GM12865 (cell line): Measurements from ENCODE around the gene GABBR2.

ENCODE experiments used
- DNase-seq: peaks from one replicate; pipeline ENCODE4 v3.0.0; 2010; ENCODE audit warnings: low read depth
- H3K4me3 ChIP-seq: 2 replicates; pipeline ENCODE4 v1.5.1; 2011; ENCODE audit warnings: mild to moderate bottlenecking, low read depth, low read length, control low read depth
- TF ChIP-seq, protein P1 (sequence below): IDR thresholded peaks from 2 replicates; pipeline ENCODE4 v1.5.1; 2011; ENCODE audit warnings: low read length, control low read depth, low read depth, inconsistent platforms; ENCODE audit not compliant: insufficient read depth; ENCODE audit errors: missing control alignments

Gene GABBR2

DNA sequence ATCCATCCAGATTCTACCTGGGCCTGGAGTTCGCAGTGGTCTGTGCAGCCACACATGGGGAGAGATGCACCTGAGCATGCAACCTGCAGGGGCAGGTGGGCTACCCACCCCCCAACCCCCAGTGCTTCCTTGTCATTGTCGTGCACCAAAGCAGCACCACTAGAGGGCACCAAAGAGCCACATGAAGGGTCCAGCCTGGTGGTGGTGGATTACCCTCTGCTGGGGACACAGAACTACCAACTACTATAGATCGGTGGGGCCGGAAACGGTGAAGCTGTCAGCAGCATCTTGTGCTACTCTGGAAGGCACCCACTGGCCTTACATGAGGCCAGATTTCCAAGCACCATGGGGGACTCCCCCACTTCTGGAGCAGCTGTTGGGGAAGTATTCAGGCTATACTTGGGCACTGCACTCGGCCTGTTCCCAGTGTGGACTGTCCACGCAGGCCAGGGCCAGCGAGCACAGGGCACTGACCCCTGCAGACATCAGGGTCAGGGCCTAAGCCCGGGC, 393.1 kb downstream of the GABBR2 start:
- H3K4me3 ChIP-seq: no peak overlapping the region
- DNase-seq: peak; percentile 84
- TF ChIP-seq, protein P1, sequence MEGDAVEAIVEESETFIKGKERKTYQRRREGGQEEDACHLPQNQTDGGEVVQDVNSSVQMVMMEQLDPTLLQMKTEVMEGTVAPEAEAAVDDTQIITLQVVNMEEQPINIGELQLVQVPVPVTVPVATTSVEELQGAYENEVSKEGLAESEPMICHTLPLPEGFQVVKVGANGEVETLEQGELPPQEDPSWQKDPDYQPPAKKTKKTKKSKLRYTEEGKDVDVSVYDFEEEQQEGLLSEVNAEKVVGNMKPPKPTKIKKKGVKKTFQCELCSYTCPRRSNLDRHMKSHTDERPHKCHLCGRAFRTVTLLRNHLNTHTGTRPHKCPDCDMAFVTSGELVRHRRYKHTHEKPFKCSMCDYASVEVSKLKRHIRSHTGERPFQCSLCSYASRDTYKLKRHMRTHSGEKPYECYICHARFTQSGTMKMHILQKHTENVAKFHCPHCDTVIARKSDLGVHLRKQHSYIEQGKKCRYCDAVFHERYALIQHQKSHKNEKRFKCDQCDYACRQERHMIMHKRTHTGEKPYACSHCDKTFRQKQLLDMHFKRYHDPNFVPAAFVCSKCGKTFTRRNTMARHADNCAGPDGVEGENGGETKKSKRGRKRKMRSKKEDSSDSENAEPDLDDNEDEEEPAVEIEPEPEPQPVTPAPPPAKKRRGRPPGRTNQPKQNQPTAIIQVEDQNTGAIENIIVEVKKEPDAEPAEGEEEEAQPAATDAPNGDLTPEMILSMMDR: peak; percentile 94

DNA sequence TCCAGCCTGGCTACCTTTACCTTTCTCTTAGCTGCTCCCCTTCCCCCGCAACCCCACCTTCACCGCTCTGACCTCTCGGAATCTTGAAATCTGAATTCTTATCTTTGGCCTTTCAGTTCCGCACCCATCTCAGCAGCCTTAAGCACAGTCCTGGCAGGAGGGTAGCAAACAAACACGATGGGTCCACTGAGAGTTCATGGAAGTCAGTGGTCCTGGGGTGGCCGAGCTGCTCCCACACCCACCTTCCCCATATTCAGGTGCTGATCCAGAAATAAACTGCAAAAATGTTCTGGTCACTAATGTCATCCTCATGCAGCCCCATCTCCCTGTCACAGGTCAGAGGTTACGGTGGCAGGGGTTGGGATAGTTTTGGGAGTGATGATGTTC, 393.7 kb downstream of the GABBR2 start:
- TF ChIP-seq, protein P1: no peak
- no peak for DNase-seq
- H3K4me3 ChIP-seq: no peak overlapping the region

DNA sequence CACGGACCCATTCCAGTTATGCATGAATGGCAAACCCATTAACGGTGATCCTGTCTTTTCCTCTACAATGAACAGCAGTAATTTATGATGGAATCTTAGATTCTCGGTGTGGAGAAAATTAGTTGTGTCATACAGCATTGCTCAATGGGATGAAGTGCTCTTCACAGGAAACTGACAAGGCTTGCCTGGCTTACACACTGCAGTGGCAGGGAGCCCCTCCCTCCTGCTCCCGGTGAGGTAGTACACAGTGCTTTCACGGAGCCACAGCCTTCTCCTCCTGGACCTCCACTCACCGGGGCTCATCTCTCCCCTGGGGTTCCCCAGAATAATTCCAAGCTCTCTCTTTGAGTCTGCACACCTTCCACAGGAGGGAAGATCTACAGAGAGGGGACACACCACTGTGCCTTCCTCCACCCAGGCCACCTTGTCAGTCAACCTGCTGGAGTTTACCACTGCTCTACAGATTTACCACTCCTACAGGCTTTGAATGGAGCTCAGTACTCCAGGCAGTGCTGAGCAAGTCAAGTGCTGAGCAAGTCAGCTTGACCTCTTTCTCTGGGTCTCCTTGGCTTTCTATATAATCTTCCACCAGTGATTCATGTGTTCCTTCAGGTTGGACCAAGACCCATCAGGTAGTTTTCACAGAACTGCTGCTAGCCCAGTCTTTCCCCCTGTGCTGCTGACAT, 394.2 kb downstream of the GABBR2 start:
- H3K4me3 ChIP-seq: no peak overlapping the region
- TF ChIP-seq, protein P1: no peak
- DNase-seq: no peak

DNA sequence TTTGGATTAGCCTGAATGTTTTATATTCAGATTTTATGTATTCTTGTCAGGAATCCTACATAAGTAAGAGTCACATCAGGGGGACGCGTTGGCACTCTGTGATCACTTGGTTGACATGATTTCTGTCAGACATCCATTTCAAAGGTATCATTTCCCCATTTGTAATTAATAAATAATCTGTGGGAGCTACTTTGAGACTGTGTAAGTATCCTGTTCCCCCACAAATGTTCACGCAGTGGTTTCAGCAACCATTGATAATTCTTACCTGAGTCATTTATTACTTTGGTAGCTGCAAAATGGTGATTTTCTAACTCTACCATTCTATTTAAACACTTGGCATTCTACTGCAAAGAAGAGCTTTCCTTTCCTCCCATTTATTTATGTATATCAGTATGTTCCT, 396.4 kb downstream of the GABBR2 start:
- no peak overlapping the region for H3K4me3 ChIP-seq
- TF ChIP-seq, protein P1: no peak
- DNase-seq: no peak

DNA sequence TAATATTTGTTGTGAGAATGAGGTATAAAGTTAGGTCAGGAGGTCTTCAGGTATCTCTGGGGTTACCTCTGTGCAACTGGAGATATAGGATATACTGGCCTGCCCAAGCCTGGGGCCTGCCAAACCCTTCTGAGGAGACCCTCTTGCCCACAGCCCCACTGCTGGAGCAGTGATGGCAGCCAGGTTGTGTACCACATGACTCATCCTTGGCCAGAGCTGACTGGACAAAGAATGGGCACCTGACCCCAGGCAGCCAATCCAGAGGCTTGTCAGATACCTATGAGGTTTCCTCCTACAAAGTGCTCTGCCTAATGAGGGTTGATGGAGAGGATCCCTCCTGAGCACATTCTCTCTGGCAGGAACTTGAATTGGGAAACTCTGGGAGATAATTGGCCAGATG, 397.2 kb downstream of the GABBR2 start:
- TF ChIP-seq, protein P1: no peak
- no peak overlapping the region for H3K4me3 ChIP-seq
- DNase-seq: no peak

DNA sequence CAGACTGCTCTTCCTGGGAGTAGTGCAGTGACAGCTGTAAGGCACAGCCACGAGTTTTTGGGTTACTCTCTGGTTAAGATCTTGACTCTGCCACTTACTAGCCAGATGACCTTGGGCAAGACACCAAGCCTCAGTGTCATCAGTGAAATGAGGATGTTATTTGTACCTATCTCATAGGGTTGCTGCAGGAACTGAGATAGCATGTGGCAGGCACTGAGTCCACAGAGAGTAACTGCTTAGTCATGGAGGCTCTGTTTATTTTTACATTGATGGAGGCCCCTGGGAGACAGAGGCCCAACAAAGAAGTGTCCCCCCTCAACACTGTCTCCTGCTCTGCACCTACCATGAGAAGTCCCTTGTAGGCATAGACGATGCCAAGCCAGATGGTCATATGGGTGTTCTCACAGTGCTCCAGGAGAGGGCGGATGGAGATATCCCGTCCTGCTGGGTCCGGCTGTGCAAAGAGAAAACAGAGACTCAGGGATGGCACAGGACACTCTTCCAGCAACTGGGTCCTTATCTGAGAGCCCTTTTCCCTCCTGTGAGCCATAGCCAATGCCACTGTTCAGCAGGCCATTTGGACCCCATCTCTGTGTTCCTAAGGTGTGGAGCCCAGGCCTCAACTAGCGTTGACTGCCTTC, 397.9 kb downstream of the GABBR2 start:
- DNase-seq: no peak
- H3K4me3 ChIP-seq: no peak overlapping the region
- TF ChIP-seq, protein P1: no peak
